Endothelial cell of umbilical vein (primary cell): ENCODE results near the gene DYNC1LI2. TPM values are rescaled to one million over a fixed set of nuclear protein-coding genes. Genes with fewer than 3 reads are reported as not detected.

ENCODE experiments used
- BruUV-seq: library from RNA; stranded (reverse); fragments of 400-500 nt; replicated peaks from 2 replicates; lab custom pipeline; 2021; lab: Mats Ljungman, UMichigan
- CTCF ChIA-PET: fragments of 300-600, 350-600 bp; sonication (Branson Sonifier 250); formaldehyde crosslinking; loops from one replicate; lab custom pipeline; 2021; ENCODE audit warnings: antibody characterized with exemption, inconsistent platforms; lab: Charles Lee
- POLR2A ChIA-PET: fragments of 300-600, 350-600 bp; sonication (Branson Sonifier 250); formaldehyde crosslinking; loops from one replicate; lab custom pipeline; 2021; ENCODE audit warnings: antibody characterized with exemption, inconsistent platforms; lab: Charles Lee
- DNase-seq: peaks from one replicate; pipeline ENCODE4 v3.0.0-alpha.2; 2011; ENCODE audit warnings: low read depth, low spot score
- FAIRE-seq: peaks from 2 replicates; lab custom pipeline; 2011; peaks lifted over from hg19 to GRCh38; lab: Jason Lieb, UNC
- H2AFZ ChIP-seq: 2 replicates; pipeline ENCODE4 v1.6.0; 2012; ENCODE audit warnings: low read depth, low read length, control low read depth, inconsistent platforms
- H3K27ac ChIP-seq: 2 replicates; pipeline ENCODE4 v1.5.1; 2011; ENCODE audit warnings: low read depth, mild to moderate bottlenecking, control low read depth, low read length, moderate library complexity; ENCODE audit not compliant: insufficient read depth
- H3K27me3 ChIP-seq, 2 experiments: 2 replicates each; pipeline versions ENCODE4 v1.6.0 to v1.6.1; 2011; ENCODE audit warnings: low read length in 2 of 2, mixed read lengths in 1 of 2; ENCODE audit not compliant: control insufficient read depth in 2 of 2, insufficient read depth in 2 of 2
- H3K36me3 ChIP-seq, 2 experiments: 2 replicates in 1 of 2; 3 replicates in 1 of 2; pipeline ENCODE4 v1.5.1; 2011; ENCODE audit warnings: low read length in 2 of 2, mild to moderate bottlenecking in 1 of 2, moderate library complexity in 1 of 2; ENCODE audit not compliant: control insufficient read depth in 2 of 2, insufficient read depth in 2 of 2; ENCODE audit errors: extremely low read depth in 1 of 2
- H3K4me1 ChIP-seq: 3 replicates; pipeline ENCODE4 v1.5.1; 2011; ENCODE audit warnings: mild to moderate bottlenecking, low read length; ENCODE audit not compliant: control insufficient read depth, insufficient read depth; ENCODE audit errors: extremely low read depth
- H3K4me2 ChIP-seq: 2 replicates; pipeline ENCODE4 v1.6.1; 2011; ENCODE audit warnings: low read length, control low read depth, mixed read lengths; ENCODE audit not compliant: insufficient read depth
- H3K4me3 ChIP-seq, 3 experiments: fragments of 200-600 bp in 1 of 3; sonication (generic), shearing (Covaris generic) in 1 of 3; replicated peaks in 1 of 3; 2 replicates each; pipeline ENCODE4 v1.5.1; 2011 to 2016; ENCODE audit warnings: control low read depth in 3 of 3, low read length in 3 of 3, mild to moderate bottlenecking in 2 of 3, inconsistent platforms in 1 of 3, low read depth in 1 of 3, moderate library complexity in 1 of 3; ENCODE audit not compliant: insufficient read depth in 1 of 3
- H3K79me2 ChIP-seq: 2 replicates; pipeline ENCODE4 v1.6.0; 2012; ENCODE audit warnings: low read length, inconsistent platforms; ENCODE audit not compliant: control insufficient read depth, insufficient read depth
- H3K9ac ChIP-seq: replicated peaks from 2 replicates; pipeline ENCODE3; 2011; ENCODE audit warnings: low read length, control low read depth; ENCODE audit not compliant: insufficient read depth; ENCODE audit errors: extremely low read depth
- H3K9me1 ChIP-seq: replicated peaks from 3 replicates; pipeline ENCODE4 v1.6.0; 2011; ENCODE audit warnings: mild to moderate bottlenecking, low read length; ENCODE audit not compliant: control insufficient read depth, insufficient read depth; ENCODE audit errors: extremely low read depth
- H3K9me3 ChIP-seq: replicated peaks from 2 replicates; pipeline ENCODE4 v1.5.1; 2012; ENCODE audit warnings: low read length, inconsistent platforms; ENCODE audit not compliant: control insufficient read depth, insufficient read depth
- H4K20me1 ChIP-seq: replicated peaks from 2 replicates; pipeline ENCODE3; 2011; ENCODE audit warnings: mild to moderate bottlenecking, low read length; ENCODE audit not compliant: control insufficient read depth, insufficient read depth; ENCODE audit errors: extremely low read depth
- CTCF ChIP-seq, 2 donors: IDR thresholded peaks; 1 replicate in 1 of 2; 2 replicates in 1 of 2; pipeline ENCODE4 v1.5.1; 2011; ENCODE audit warnings: low read length in 2 of 2, mild to moderate bottlenecking in 2 of 2, moderate library complexity in 2 of 2, control low read depth in 1 of 2, inconsistent platforms in 1 of 2, low read depth in 1 of 2; ENCODE audit not compliant: insufficient read depth in 1 of 2; ENCODE audit errors: extremely low read depth in 1 of 2
- EZH2 ChIP-seq: IDR thresholded peaks from 2 replicates; pipeline ENCODE4 v1.6.1; 2012; ENCODE audit warnings: borderline replicate concordance, low read depth, mild to moderate bottlenecking, moderate library complexity, low read length, inconsistent platforms; ENCODE audit not compliant: severe bottlenecking
- FOS ChIP-seq: IDR thresholded peaks from 2 replicates; pipeline ENCODE4 v1.6.1; 2011; ENCODE audit warnings: mild to moderate bottlenecking, low read length, moderate library complexity, borderline replicate concordance; ENCODE audit not compliant: insufficient read depth
- GATA2 ChIP-seq: IDR thresholded peaks from 2 replicates; pipeline ENCODE4 v1.7.0; 2011; ENCODE audit warnings: low read depth, mild to moderate bottlenecking, moderate library complexity, mixed read lengths, low read length; ENCODE audit not compliant: insufficient read length, insufficient read depth
- JUN ChIP-seq: IDR thresholded peaks from 2 replicates; pipeline ENCODE4 v1.6.1; 2011; ENCODE audit warnings: borderline replicate concordance, low read depth; ENCODE audit not compliant: insufficient read length, insufficient read depth
- MYC ChIP-seq: IDR thresholded peaks from one replicate; pipeline ENCODE4 v1.6.1; 2011; ENCODE audit warnings: mild to moderate bottlenecking, low read depth, low read length
- POLR2A ChIP-seq: IDR thresholded peaks from 2 replicates; pipeline ENCODE4 v1.6.1; 2012; ENCODE audit warnings: low read depth, mild to moderate bottlenecking, control low read depth, low read length
- POLR2AphosphoS5 ChIP-seq: IDR thresholded peaks from 2 replicates; pipeline ENCODE4 v1.6.1; 2012; ENCODE audit warnings: low read depth, mild to moderate bottlenecking, control low read depth, low read length, moderate library complexity; ENCODE audit not compliant: insufficient read depth
- dilution Hi-C: fragments of 300-500 bp; cut with MboI; formaldehyde crosslinking; loops from one replicate; pipeline ENCODE4 v1.15.0; 2019; ENCODE audit warnings: low sequenced_read_pairs; ENCODE audit not compliant: extremely low pct_ligation_motif_present
- intact Hi-C: fragments of 100-400 bp; cut with micrococcal nuclease; formaldehyde crosslinking; loops from one replicate; pipeline ENCODE4 v1.10.0; 2022
- polyA plus RNA-seq, 4 experiments: library from polyadenylated mRNA; depleted of rRNA in 3 of 4; stranded (reverse) in 3 of 4; unstranded in 1 of 4; fragments of >200 nt; gene quantifications; 2 replicates each; pipeline versions ENCODE4 v1.2.1 to v1.2.3, GENCODE V29; 2011 to 2012; ENCODE audit warnings: missing spikeins in 1 of 4
- total RNA-seq: library from RNA; stranded (reverse); gene quantifications from 2 replicates; pipeline ENCODE4 v1.2.3, GENCODE V29; 2021
- TF ChIP-seq, protein P1 (sequence below): IDR thresholded peaks from 2 replicates; pipeline ENCODE4 v1.6.1; 2011; ENCODE audit not compliant: insufficient read depth, insufficient read length

DYNC1LI2 gene
- total and polyA plus RNA-seq, 2 donors (not counting 3 experiments of a cell fraction or from before 2014, with no cell fraction given) = 110 to 159 TPM

- FAIRE-seq = no peak
- dilution Hi-C loops (no loop called here), intact Hi-C loops (no loop called here)
- Histone ChIP-seq H3K4me2 (no peak overlapping the region), H3K9ac (no peak overlapping the region), H3K9me3 (no peaks in the 10 kb centered on the region), H3K4me1 (peaks cover 28% of the 10 kb centered on the region), H4K20me1 (peaks cover 8% of the 10 kb centered on the region), H3K36me3 (peaks cover 10 to 24% of the 10 kb centered on the region in 2 experiments), H3K27me3 (no peaks in the 10 kb centered on the region), H3K9me1 (no peaks in the 10 kb centered on the region), H2AFZ (no peak overlapping the region), H3K79me2 (peaks cover 66% of the 10 kb centered on the region), H3K27ac (no peak overlapping the region), H3K4me3 (no peak overlapping the region)
- TF ChIP-seq GATA2 = no peak
- no TSS peak for BruUV-seq
- CTCF ChIA-PET = interaction anchor here (1.6 kb wide), 1 partner anchor 84 kb away, joined by 5 read pairs; the partner anchor contains the start of gene NAE1
- DNase-seq = no peak
- POLR2A ChIA-PET = no interaction called here
These were observed 4.7 kb downstream of the DYNC1LI2 start for GRCh38 chr16:66746682-66747081.

- H2AFZ ChIP-seq = no peak overlapping the region
- no peaks in the 10 kb centered on the region for H3K9me3 ChIP-seq
- POLR2A ChIA-PET = no interaction called here
- no peak overlapping the region for H3K9ac ChIP-seq
- CTCF ChIA-PET = no interaction called here
- dilution Hi-C loops (no loop called here), intact Hi-C loops (no loop called here)
- no peak for DNase-seq
- peaks cover 10 to 24% of the 10 kb centered on the region in 2 experiments for H3K36me3 ChIP-seq
- TF ChIP-seq MYC = no peak
- TF ChIP-seq POLR2AphosphoS5 = no peak
- TF ChIP-seq CTCF (IDR thresholded peaks at IDR 0.05; ENCODE audit: extremely low read depth in 1 of 2, insufficient read depth in 1 of 2, low read depth in 1 of 2, low read length in 2 of 2) = no peak
- no peak for TF ChIP-seq JUN
- no peak for TF ChIP-seq POLR2A
- TF ChIP-seq, protein P1, sequence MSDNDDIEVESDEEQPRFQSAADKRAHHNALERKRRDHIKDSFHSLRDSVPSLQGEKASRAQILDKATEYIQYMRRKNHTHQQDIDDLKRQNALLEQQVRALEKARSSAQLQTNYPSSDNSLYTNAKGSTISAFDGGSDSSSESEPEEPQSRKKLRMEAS = no peak
- no peak for TF ChIP-seq EZH2
- no peak for TF ChIP-seq FOS
- no peak overlapping the region for H3K27ac ChIP-seq
- H3K4me3 ChIP-seq = no peak overlapping the region
- no TSS peak for BruUV-seq
- H3K4me1 ChIP-seq = peaks cover 35% of the 10 kb centered on the region
- no peak overlapping the region for H3K4me2 ChIP-seq
- no peaks in the 10 kb centered on the region for H3K27me3 ChIP-seq
- peaks cover 8% of the 10 kb centered on the region for H4K20me1 ChIP-seq
- H3K9me1 ChIP-seq = no peaks in the 10 kb centered on the region
- no peak for FAIRE-seq
- H3K79me2 ChIP-seq = peaks cover 65% of the 10 kb centered on the region
These were observed 5.4 kb downstream of the DYNC1LI2 start for GRCh38 chr16:66746048-66746447.
